GM12875 (cell line): ENCODE data around the gene ARID3B.

Experiments used
- H3K4me3 ChIP-seq: one replicate; pipeline ENCODE4 v1.5.1; 2011; ENCODE audit warnings: low read depth, low read length, control low read depth
- TF ChIP-seq, protein P1 (sequence below): IDR thresholded peaks from 2 replicates; pipeline ENCODE4 v1.5.1; 2011; ENCODE audit warnings: low read depth, mild to moderate bottlenecking, control low read depth, inconsistent platforms, low read length, moderate library complexity, borderline replicate concordance; ENCODE audit not compliant: insufficient read depth

The ARID3B gene

DNA sequence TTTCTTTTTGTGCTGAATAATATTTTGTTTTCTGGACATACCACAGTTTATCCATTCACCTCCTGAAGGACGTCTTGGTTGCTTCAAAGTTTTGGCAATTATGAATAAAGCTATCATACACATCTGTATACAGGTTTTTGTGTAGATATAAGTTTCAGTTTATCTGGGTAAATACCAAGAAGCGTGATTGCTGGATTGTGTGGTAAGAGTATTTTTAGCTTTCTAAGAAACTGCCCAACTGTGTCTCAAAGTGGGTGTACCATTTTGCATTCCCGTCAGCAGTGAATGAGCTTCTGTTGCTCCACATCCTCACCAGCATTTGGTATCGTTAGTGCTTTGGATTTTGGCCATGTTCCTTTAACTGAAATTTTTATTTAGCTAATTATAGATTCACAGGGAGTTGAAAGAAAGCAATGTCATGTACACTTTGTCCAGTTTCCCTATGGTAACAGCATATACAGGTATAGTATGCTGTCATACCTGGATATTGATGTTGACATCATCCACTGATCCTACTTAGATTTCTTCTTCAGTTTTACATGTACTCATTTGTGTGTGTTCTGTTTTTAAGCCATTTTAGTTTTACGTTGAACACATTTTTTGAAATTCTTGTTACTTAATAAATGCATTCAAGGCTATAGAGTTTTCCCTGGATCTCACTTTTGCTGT is 11.9 kb downstream of the ARID3B start:
- no peak overlapping the region for H3K4me3 ChIP-seq
- TF ChIP-seq, protein P1, sequence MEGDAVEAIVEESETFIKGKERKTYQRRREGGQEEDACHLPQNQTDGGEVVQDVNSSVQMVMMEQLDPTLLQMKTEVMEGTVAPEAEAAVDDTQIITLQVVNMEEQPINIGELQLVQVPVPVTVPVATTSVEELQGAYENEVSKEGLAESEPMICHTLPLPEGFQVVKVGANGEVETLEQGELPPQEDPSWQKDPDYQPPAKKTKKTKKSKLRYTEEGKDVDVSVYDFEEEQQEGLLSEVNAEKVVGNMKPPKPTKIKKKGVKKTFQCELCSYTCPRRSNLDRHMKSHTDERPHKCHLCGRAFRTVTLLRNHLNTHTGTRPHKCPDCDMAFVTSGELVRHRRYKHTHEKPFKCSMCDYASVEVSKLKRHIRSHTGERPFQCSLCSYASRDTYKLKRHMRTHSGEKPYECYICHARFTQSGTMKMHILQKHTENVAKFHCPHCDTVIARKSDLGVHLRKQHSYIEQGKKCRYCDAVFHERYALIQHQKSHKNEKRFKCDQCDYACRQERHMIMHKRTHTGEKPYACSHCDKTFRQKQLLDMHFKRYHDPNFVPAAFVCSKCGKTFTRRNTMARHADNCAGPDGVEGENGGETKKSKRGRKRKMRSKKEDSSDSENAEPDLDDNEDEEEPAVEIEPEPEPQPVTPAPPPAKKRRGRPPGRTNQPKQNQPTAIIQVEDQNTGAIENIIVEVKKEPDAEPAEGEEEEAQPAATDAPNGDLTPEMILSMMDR, result no peak

DNA sequence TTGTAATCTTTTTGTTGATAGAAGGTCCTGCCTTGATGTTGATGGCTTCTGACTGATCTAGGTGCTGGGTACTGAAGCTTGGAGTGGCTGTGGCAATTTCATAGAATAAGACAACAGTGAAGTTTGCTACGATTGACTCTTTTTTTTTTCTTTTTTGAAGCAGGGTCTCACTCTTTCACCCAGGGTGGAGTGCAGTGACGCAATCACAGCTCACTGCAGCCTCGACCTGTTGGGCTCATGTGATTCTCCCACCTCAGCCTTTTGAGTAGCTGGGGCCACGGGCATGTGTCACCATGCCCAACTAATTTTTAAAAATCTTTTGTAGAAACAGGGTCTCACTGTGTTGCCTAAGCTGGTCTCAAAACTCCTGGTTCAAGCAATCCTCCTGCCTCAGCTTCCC is 14.2 kb downstream of the ARID3B start:
- TF ChIP-seq, protein P1, result no peak
- no peak overlapping the region for H3K4me3 ChIP-seq

DNA sequence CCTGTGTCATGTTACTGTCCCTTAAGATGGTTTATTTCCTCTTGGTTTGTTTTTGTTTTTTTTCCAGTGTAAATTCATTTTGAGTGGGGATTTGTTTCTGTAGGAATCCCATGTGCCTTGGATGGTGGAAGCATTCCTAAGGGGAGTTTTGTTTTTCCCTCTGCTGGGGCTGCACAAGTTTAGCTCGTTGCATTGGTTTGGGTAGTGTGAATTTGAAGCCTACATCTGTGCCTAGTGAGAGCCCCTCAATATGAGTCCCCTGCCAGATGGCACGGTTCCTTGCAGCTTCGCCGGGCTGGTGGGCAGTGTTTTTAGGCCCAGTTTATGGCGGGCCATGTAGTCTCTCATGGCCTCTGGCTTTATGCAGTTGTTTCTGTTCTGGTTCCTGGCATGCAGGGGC is 17.7 kb downstream of the ARID3B start:
- H3K4me3 ChIP-seq, result no peak overlapping the region
- TF ChIP-seq, protein P1, result no peak

DNA sequence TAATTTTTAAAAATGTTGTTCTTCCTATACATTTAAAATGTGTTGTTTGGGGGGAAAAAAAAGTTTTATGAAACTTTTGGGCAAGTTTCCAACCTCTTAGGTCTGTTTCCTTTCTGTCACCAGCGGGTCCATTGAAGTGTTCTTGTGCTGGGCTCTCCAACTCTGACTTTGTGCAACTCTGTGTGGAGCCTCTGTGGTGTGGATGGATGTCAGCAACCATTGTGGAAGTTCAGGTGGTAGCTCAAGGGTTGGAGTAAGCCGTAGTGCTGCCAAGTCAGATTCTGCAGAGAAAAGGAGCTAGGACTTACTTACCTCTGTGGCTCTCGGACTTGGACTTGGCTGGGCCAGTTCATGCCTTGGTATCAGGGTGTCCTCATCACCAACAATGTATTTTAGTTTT is 22.4 kb downstream of the ARID3B start:
- TF ChIP-seq, protein P1, result no peak
- no peak overlapping the region for H3K4me3 ChIP-seq

DNA sequence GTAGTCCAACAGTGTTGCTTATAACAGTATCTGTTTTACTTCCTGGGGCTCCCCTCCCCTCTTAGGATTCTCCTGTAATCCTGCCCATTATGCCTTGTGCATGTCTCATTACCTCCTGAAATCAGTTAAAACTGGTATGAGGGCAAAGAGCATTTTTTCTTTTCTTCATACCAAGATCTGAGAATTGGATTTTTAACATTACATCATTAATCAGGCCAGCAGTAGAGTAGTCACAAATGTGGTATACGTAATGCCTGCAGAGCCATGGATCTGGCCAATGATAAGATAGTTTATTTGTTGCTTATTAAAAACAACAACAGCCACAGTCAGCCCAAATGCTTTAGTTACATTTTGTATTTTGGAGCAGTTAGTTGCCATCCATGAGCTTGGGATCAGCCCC is 23.2 kb downstream of the ARID3B start:
- no peak overlapping the region for H3K4me3 ChIP-seq
- TF ChIP-seq, protein P1, result no peak

DNA sequence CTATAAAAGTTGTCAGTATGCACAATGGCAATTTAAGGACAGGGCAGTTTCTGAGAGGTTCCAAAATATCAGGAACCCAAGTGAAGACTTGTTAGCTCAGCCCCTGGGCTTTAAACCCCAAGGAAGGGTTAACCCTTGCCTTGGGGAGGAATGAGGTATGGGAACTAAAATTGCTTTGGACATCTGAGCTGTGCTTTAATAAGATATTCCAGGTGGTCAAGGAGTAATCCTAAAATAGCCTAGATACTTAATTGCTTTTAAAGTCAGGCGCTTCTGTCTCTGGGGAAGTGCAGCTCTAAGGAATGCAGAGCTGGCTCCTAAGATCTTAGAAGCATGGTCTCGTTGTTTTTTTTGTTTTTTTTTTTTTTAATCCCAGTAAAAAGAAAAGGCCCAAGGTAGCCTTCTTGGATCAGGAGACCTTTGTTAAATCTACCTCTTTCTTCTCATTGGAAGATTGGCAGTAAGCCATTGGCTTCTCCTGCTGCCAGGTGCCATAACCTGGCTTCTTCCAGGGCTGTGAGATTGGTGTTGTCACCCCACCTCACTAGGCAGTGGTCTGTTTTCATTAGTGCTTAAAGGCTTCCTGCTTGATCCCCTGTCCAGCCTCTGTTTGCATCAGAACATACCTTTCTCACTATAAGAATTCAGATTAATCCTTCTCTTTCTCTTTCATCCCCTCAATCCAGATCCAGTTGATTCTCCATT is 24.5 kb downstream of the ARID3B start:
- TF ChIP-seq, protein P1, result no peak
- H3K4me3 ChIP-seq, result no peak overlapping the region

DNA sequence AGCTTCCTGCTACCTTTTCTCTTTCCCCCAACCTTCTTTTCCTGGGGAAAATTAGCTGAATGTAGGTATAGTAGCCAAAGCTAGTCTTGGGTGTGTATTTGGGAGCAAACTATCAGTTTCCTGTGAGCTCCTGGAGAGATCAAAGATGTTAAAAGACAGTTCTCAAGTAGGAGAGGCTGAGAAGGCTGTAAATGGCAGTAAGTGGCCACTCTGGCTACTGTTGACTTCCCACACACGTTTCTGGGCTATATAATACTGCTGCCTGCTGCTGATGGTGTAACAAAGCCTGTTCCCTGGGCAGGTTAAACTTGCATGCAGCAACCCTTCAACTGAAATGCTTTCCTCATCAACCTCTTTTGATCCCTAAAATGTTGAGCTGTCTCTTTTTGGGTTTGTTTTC is 27.6 kb downstream of the ARID3B start:
- H3K4me3 ChIP-seq, result no peak overlapping the region
- TF ChIP-seq, protein P1, result no peak
